ENCODE measurements around the gene RFX2.
"Not testable (repeated sequence)": the region's sequence is repeated elsewhere in the genome, so short reads cannot be mapped to it uniquely, and the experiment has no call there.

Gene RFX2

GRCh38 chr19:5987077-5987818, 123.1 kb downstream of the RFX2 start:
- peak; percentile 69 for DNase-seq

GRCh38 chr19:5985837-5986236, 124.5 kb downstream of the RFX2 start:
- not testable (repeated sequence) for DNase-seq

- DNase-seq = no peak
Measured at GRCh38 chr19:5985098-5985783, 125.1 kb downstream of the RFX2 start.

- DNase-seq = no peak
Measured at GRCh38 chr19:5984600-5984999, 125.7 kb downstream of the RFX2 start.

- no peak for DNase-seq
Measured at GRCh38 chr19:5983367-5983955, 126.8 kb downstream of the RFX2 start.

GRCh38 chr19:5978606-5979552, 131.4 kb downstream of the RFX2 start:
- no peak for DNase-seq

- DNase-seq = peak; percentile 96
Measured at GRCh38 chr19:5977785-5978605, 132.3 kb downstream of the RFX2 start, which contains the start of gene RANBP3. RANBP3 (minus strand) TSS chr19:5978140; CDS start chr19:5978082, 58 bp downstream.

GRCh38 chr19:5977222-5977784, 133.0 kb downstream of the RFX2 start:
- DNase-seq = no peak

- no peak for DNase-seq
Measured at GRCh38 chr19:5976768-5977167, 133.5 kb downstream of the RFX2 start.

GRCh38 chr19:5975388-5975728, 134.9 kb downstream of the RFX2 start:
- DNase-seq = no peak

GRCh38 chr19:5974721-5975387, 135.4 kb downstream of the RFX2 start:
- no peak for DNase-seq

- DNase-seq = no peak
Measured at GRCh38 chr19:5973867-5974635, 136.2 kb downstream of the RFX2 start.

GRCh38 chr19:5973376-5973775, 136.9 kb downstream of the RFX2 start:
- no peak for DNase-seq

- no peak for DNase-seq
Measured at GRCh38 chr19:5972355-5972731, 138.0 kb downstream of the RFX2 start.

- no peak for DNase-seq
Measured at GRCh38 chr19:5971714-5972354, 138.5 kb downstream of the RFX2 start.

GRCh38 chr19:5969476-5969875, 140.8 kb downstream of the RFX2 start:
- no peak for DNase-seq

GRCh38 chr19:5968431-5969373, 141.6 kb downstream of the RFX2 start:
- DNase-seq = no peak

- peak; percentile 15 for DNase-seq
Measured at GRCh38 chr19:5967994-5968430, 142.3 kb downstream of the RFX2 start.

- no peak for DNase-seq
Measured at GRCh38 chr19:5967571-5967970, 142.7 kb downstream of the RFX2 start.

Data from DMS 273 treated with DMSO at 0.1 percent for 48 hours (cell line).